A549 (cell line): ENCODE data around the gene BCL2A1. TPM values are rescaled to one million over a fixed set of nuclear protein-coding genes. Genes with fewer than 3 reads are reported as not detected.

Experiments
- ATAC-seq, 2 experiments: fragments of 200-7000 bp in 1 of 2; fragments of >200 bp in 1 of 2; cut with Nextera tagmentation in 1 of 2; cut with Tn5 transposase in 1 of 2; 3 replicates each; pipeline versions ENCODE4 v1.8.0 to v1.9.1; 2018 to 2020; ENCODE audit warnings: mild to moderate bottlenecking in 1 of 2, moderate library complexity in 1 of 2
- CTCF ChIA-PET: fragments of 300-600 bp; sonication (Branson Sonifier 250); formaldehyde crosslinking; extraction: SDS; loops from one replicate; lab custom pipeline; 2021; ENCODE audit warnings: antibody characterized with exemption, inconsistent platforms; lab: Yijun Ruan, JAX
- POLR2A ChIA-PET: fragments of 350-600 bp; formaldehyde crosslinking; extraction: SDS; loops from one replicate; lab custom pipeline; 2021; ENCODE audit warnings: antibody characterized with exemption, inconsistent platforms; lab: Yijun Ruan, JAX
- DNase-seq, 2 experiments: peaks; one replicate each; pipeline versions ENCODE4 v3.0.0 to v3.0.0-alpha.2; 2011 to 2016; ENCODE audit warnings: low read depth in 1 of 2, low spot score in 1 of 2
- FAIRE-seq: peaks from 2 replicates; lab custom pipeline; 2011; peaks lifted over from hg19 to GRCh38; lab: Jason Lieb, UNC
- H3K27ac ChIP-seq, 2 experiments: fragments of >200 bp; sonication (Bioruptor Twin); formaldehyde crosslinking; 3 replicates each; pipeline ENCODE4 v1.5.1; 2016 to 2017
- H3K4me1 ChIP-seq: fragments of >200 bp; sonication (Bioruptor Twin); formaldehyde crosslinking; 3 replicates; pipeline ENCODE4 v1.6.1; 2016
- H3K4me2 ChIP-seq: fragments of >200 bp; sonication (Bioruptor Twin); formaldehyde crosslinking; 3 replicates; pipeline ENCODE4 v1.6.1; 2016
- H3K4me3 ChIP-seq: fragments of >200 bp; sonication (Bioruptor Twin); formaldehyde crosslinking; 3 replicates; pipeline ENCODE4 v1.5.1; 2016
- H3K9me3 ChIP-seq: fragments of >200 bp; sonication (Bioruptor Twin); formaldehyde crosslinking; 3 replicates; pipeline ENCODE4 v1.6.1; 2016
- CBX8 ChIP-seq: fragments of 200-600 bp; sonication (generic); IDR thresholded peaks from 2 replicates; pipeline ENCODE4 v1.6.1; 2016
- CEBPB ChIP-seq, 2 experiments: fragments of >200 bp in 1 of 2; sonication (Bioruptor Twin) in 1 of 2; formaldehyde crosslinking in 1 of 2; IDR thresholded peaks; 2 replicates each; pipeline ENCODE4 v1.6.1; 2012 to 2016
- EHF ChIP-seq: fragments of 250-450 bp; sonication (Bioruptor Pico); IDR thresholded peaks from 2 replicates; pipeline ENCODE4 v1.5.0; 2020; ENCODE audit warnings: mild to moderate bottlenecking
- EHMT2 ChIP-seq: fragments of 200-600 bp; sonication (generic); IDR thresholded peaks from 2 replicates; pipeline ENCODE4 v1.6.1; 2016; ENCODE audit warnings: antibody characterized with exemption, low read depth, mild to moderate bottlenecking, moderate library complexity
- FOSB ChIP-seq: fragments of 250-450 bp; sonication (Bioruptor Pico); IDR thresholded peaks from 2 replicates; pipeline ENCODE4 v1.5.0; 2020; ENCODE audit warnings: mild to moderate bottlenecking, moderate library complexity
- FOXS1 ChIP-seq: fragments of 250-450 bp; sonication (Bioruptor Pico); IDR thresholded peaks from 2 replicates; pipeline ENCODE4 v1.5.0; 2020; ENCODE audit warnings: mild to moderate bottlenecking, moderate library complexity
- HEYL ChIP-seq: fragments of 250-450 bp; sonication (Bioruptor Pico); IDR thresholded peaks from 2 replicates; pipeline ENCODE4 v1.8.0; 2021; ENCODE audit warnings: mild to moderate bottlenecking, moderate library complexity
- HOXB13 ChIP-seq: fragments of 250-450 bp; sonication (Bioruptor Pico); IDR thresholded peaks from 2 replicates; pipeline ENCODE4 v1.5.0; 2020; ENCODE audit warnings: low read depth, mild to moderate bottlenecking, moderate library complexity
- JUNB ChIP-seq: fragments of >200 bp; sonication (Bioruptor Twin); formaldehyde crosslinking; IDR thresholded peaks from 2 replicates; pipeline ENCODE4 v1.6.1; 2016
- KDM1A ChIP-seq: fragments of 200-600 bp; sonication (generic); IDR thresholded peaks from 2 replicates; pipeline ENCODE4 v1.6.1; 2016; ENCODE audit warnings: low read depth, mild to moderate bottlenecking
- KDM5A ChIP-seq: fragments of 200-600 bp; sonication (generic); IDR thresholded peaks from 2 replicates; pipeline ENCODE4 v1.6.1; 2016; ENCODE audit warnings: antibody characterized with exemption, mild to moderate bottlenecking
- NFE2L2 ChIP-seq: fragments of 150-350 bp; conservative IDR thresholded peaks from 2 replicates; pipeline ENCODE4 v1.6.1; 2014; ENCODE audit warnings: low read length
- NPAS2 ChIP-seq: fragments of 250-450 bp; sonication (Bioruptor Pico); IDR thresholded peaks from 2 replicates; pipeline ENCODE4 v1.8.0; 2022; ENCODE audit warnings: mild to moderate bottlenecking, moderate library complexity, borderline replicate concordance
- RCOR1 ChIP-seq: fragments of 150-350 bp; IDR thresholded peaks from 2 replicates; pipeline ENCODE4 v1.6.1; 2014; ENCODE audit warnings: antibody characterized with exemption, low read length, low read depth
- SMC3 ChIP-seq: fragments of >200 bp; sonication (Bioruptor Twin); formaldehyde crosslinking; IDR thresholded peaks from 3 replicates; pipeline ENCODE4 v1.6.1; 2018; ENCODE audit warnings: inconsistent platforms
- TFCP2L1 ChIP-seq: fragments of 250-450 bp; sonication (Bioruptor Pico); IDR thresholded peaks from 2 replicates; pipeline ENCODE4 v1.5.0; 2021; ENCODE audit warnings: mild to moderate bottlenecking
- ZNF302 ChIP-seq: fragments of 250-450 bp; sonication (Bioruptor Pico); IDR thresholded peaks from 2 replicates; pipeline ENCODE4 v1.9.0; 2021; ENCODE audit warnings: inconsistent platforms, mild to moderate bottlenecking, moderate library complexity
- WGBS: methylation state at CpG from one replicate; pipeline ENCODE4 v1.1.6; 2017; ENCODE audit errors: missing lambda C conversion rate; 5-methylcytosine and 5-hydroxymethylcytosine counted together
- polyA plus RNA-seq, 4 experiments: library from polyadenylated mRNA; depleted of rRNA in 3 of 4; stranded (reverse); fragments of >200 nt; fragmentation: RNase III in 1 of 4; extraction: RNeasy Plus Mini Kit Qiagen cat#74134 plus additional on column Dnase treatment in 1 of 4; gene quantifications; 2 replicates in 3 of 4; 3 replicates in 1 of 4; pipeline ENCODE4 v1.2.3, GENCODE V29; 2011 to 2017
- TF ChIP-seq, protein P1 (sequence below): fragments of >200 bp; sonication (Bioruptor Twin); formaldehyde crosslinking; IDR thresholded peaks from 3 replicates; pipeline ENCODE4 v1.5.1; 2016
- TF ChIP-seq, protein P2 (sequence below): fragments of 250-450 bp; sonication (Bioruptor Pico); IDR thresholded peaks from 2 replicates; pipeline ENCODE4 v1.5.0; 2020; ENCODE audit warnings: low read depth, mild to moderate bottlenecking, moderate library complexity
- TF ChIP-seq, protein P3 (sequence below): IDR thresholded peaks from 2 replicates; pipeline ENCODE4 v1.6.1; 2012; ENCODE audit warnings: low read depth, borderline replicate concordance
- TF ChIP-seq, protein P4 (sequence below): IDR thresholded peaks from 2 replicates; pipeline ENCODE4 v1.6.1; 2012
- TF ChIP-seq, protein P5 (sequence below): fragments of >200 bp; sonication (Bioruptor Twin); formaldehyde crosslinking; IDR thresholded peaks from 3 replicates; pipeline ENCODE4 v1.6.1; 2016

BCL2A1 gene
- polyA plus RNA-seq, 2 of the 4 experiments (the other 2 are of a cell fraction): 14.0 to 20.1 TPM

DNA sequence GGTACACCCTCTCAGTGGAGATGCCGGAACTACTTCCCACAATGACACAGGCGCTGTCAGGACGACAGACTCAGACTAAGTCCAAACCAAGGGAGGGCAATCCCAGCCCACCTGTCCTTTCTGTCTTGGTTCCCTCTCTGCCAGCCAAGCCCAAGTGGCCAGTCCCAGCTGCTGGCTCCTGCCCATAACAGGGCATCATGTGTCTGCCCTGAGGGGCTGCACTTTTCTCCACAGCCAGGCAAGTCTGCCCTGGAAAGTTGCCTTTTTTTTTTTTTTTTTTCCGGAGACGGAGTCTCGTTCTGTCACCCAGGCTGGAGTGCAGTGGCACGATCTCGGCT, 20.0 kb upstream of the BCL2A1 start:
- Histone ChIP-seq H3K4me2 (no peak overlapping the region), H3K9me3 (no peaks in the 10 kb centered on the region), H3K4me3 (no peak overlapping the region), H3K27ac (no peak overlapping the region), H3K4me1 (peaks cover 7% of the 10 kb centered on the region; the same call in 2 of the 3 replicates)
- TF ChIP-seq FOXS1 (CRISPR knock-in tag) (no peak), ZNF302 (CRISPR knock-in tag) (no peak), SMC3 (no peak), EHF (CRISPR knock-in tag) (no peak), RCOR1 (no peak), HEYL (CRISPR knock-in tag) (no peak)
- TF ChIP-seq, protein P1, sequence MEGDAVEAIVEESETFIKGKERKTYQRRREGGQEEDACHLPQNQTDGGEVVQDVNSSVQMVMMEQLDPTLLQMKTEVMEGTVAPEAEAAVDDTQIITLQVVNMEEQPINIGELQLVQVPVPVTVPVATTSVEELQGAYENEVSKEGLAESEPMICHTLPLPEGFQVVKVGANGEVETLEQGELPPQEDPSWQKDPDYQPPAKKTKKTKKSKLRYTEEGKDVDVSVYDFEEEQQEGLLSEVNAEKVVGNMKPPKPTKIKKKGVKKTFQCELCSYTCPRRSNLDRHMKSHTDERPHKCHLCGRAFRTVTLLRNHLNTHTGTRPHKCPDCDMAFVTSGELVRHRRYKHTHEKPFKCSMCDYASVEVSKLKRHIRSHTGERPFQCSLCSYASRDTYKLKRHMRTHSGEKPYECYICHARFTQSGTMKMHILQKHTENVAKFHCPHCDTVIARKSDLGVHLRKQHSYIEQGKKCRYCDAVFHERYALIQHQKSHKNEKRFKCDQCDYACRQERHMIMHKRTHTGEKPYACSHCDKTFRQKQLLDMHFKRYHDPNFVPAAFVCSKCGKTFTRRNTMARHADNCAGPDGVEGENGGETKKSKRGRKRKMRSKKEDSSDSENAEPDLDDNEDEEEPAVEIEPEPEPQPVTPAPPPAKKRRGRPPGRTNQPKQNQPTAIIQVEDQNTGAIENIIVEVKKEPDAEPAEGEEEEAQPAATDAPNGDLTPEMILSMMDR: no peak
- TF ChIP-seq, protein P2, sequence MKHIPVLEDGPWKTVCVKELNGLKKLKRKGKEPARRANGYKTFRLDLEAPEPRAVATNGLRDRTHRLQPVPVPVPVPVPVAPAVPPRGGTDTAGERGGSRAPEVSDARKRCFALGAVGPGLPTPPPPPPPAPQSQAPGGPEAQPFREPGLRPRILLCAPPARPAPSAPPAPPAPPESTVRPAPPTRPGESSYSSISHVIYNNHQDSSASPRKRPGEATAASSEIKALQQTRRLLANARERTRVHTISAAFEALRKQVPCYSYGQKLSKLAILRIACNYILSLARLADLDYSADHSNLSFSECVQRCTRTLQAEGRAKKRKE (CRISPR knock-in tag): no peak
- TF ChIP-seq, protein P3, sequence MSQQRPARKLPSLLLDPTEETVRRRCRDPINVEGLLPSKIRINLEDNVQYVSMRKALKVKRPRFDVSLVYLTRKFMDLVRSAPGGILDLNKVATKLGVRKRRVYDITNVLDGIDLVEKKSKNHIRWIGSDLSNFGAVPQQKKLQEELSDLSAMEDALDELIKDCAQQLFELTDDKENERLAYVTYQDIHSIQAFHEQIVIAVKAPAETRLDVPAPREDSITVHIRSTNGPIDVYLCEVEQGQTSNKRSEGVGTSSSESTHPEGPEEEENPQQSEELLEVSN: no peak
- TF ChIP-seq, protein P4, sequence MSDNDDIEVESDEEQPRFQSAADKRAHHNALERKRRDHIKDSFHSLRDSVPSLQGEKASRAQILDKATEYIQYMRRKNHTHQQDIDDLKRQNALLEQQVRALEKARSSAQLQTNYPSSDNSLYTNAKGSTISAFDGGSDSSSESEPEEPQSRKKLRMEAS: no peak
- DNase-seq (no peak), FAIRE-seq (no peak), ATAC-seq (no peak)
- ChIA-PET CTCF (interaction anchor here (2.4 to 5.5 kb wide), 5 partner anchors 13 to 651 kb away, joined by 5 to 55 read pairs (median 32); partner anchors contain the start of gene MTHFS), POLR2A (no interaction called here)
- 88% methylated on average over 8 of the region's 8 CpGs for WGBS

DNA sequence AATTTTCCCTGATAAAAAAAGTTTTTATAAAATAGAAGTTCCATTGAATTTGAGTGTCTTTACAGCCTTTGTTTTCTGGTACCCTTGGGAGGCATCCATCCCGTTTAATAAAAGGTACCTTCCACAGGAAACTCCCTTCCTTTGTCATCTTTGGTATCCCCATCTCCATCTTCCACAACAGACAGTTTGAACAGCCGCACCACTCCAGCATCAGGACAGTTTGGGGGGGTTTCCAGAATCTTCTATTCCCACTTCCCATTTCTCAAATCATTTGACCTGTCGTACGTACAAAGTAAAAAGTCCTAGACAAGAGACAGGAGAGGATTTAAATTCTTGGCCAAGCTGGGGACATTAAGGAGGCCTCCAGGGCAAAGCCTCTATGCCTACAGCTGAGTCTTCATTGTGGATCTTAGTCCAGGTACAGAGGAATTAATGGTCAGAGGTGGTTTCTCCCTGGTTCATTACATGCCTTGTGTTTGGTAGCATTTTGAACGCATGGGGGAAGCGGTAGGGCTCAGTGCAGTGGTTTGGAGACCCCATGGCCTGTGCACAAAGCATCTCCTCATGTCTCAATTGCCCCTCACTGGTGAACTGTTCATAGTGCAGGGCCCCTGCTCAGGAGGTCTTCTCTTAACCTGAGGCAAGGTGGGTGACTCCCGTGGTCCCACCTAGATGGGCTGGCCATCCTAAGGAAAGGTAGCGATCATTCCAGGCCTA, 19.4 kb upstream of the BCL2A1 start:
- 86% methylated on average over 8 of the region's 8 CpGs for WGBS
- ATAC-seq: no peak
- Histone ChIP-seq H3K4me2 (no peak overlapping the region), H3K4me3 (no peak overlapping the region), H3K4me1 (peaks cover 7% of the 10 kb centered on the region; the same call in 2 of the 3 replicates), H3K27ac (no peak overlapping the region; a peak in 1 of 6 replicates), H3K9me3 (no peaks in the 10 kb centered on the region)
- TF ChIP-seq, protein P3: no peak
- TF ChIP-seq JUNB (no peak), CEBPB (IDR thresholded peaks at IDR 0.05) (no peak), KDM1A (no peak), KDM5A (no peak), CBX8 (no peak), HOXB13 (CRISPR knock-in tag) (no peak), NFE2L2 (no peak), EHF (CRISPR knock-in tag) (no peak), NPAS2 (CRISPR knock-in tag) (no peak), ZNF302 (CRISPR knock-in tag) (no peak), EHMT2 (no peak), FOSB (CRISPR knock-in tag) (no peak), TFCP2L1 (CRISPR knock-in tag) (no peak), RCOR1 (no peak)
- TF ChIP-seq, protein P5, sequence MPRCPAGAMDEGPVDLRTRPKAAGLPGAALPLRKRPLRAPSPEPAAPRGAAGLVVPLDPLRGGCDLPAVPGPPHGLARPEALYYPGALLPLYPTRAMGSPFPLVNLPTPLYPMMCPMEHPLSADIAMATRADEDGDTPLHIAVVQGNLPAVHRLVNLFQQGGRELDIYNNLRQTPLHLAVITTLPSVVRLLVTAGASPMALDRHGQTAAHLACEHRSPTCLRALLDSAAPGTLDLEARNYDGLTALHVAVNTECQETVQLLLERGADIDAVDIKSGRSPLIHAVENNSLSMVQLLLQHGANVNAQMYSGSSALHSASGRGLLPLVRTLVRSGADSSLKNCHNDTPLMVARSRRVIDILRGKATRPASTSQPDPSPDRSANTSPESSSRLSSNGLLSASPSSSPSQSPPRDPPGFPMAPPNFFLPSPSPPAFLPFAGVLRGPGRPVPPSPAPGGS: no peak
- ChIA-PET POLR2A (interaction anchor here (1.8 kb wide), 1 partner anchor 67 kb away, joined by 9 read pairs; no protein-coding TSS in a partner anchor), CTCF (interaction anchor here (0.6 to 5.5 kb wide), 5 partner anchors 12 to 891 kb away, joined by 3 to 55 read pairs (median 20); partner anchors contain the start of gene MTHFS)
- no peak for FAIRE-seq
- no peak for DNase-seq
